HG03442 (cell line): Measurements from ENCODE around the gene SNAI1.
"Not testable (repeated sequence)": the region's sequence is repeated elsewhere in the genome, so short reads cannot be mapped to it uniquely, and the experiment has no call there.

ENCODE experiments used
- ATAC-seq: cut with Tn5 transposase; IDR thresholded peaks from one replicate; pipeline ENCODE4 v1.9.1; 2021; ENCODE audit warnings: mild to moderate bottlenecking, moderate library complexity; ENCODE audit not compliant: unreplicated experiment

The SNAI1 gene

GRCh38 chr20:49961413-49961812 is 21.4 kb upstream of the SNAI1 start:
- ATAC-seq = no peak

- no peak for ATAC-seq
Measured at GRCh38 chr20:49964964-49965780, 17.6 kb upstream of the SNAI1 start.

- no peak for ATAC-seq
Measured at GRCh38 chr20:49965781-49966305, 16.9 kb upstream of the SNAI1 start.

GRCh38 chr20:49966861-49967260 is 15.9 kb upstream of the SNAI1 start:
- ATAC-seq = no peak

GRCh38 chr20:49969234-49969633 is 13.5 kb upstream of the SNAI1 start:
- ATAC-seq = no peak

- ATAC-seq = no peak
Measured at GRCh38 chr20:49969946-49970345, 12.8 kb upstream of the SNAI1 start.

GRCh38 chr20:49970498-49970897 is 12.3 kb upstream of the SNAI1 start:
- ATAC-seq = no peak

GRCh38 chr20:49973981-49974380 is 8.8 kb upstream of the SNAI1 start:
- ATAC-seq = no peak

GRCh38 chr20:49976542-49976941 is 6.2 kb upstream of the SNAI1 start:
- no peak for ATAC-seq

GRCh38 chr20:49977740-49978139 is 5.0 kb upstream of the SNAI1 start:
- ATAC-seq = not testable (repeated sequence)

- no peak for ATAC-seq
Measured at GRCh38 chr20:49978685-49979029, 4.1 kb upstream of the SNAI1 start.

- ATAC-seq = no peak
Measured at GRCh38 chr20:49979030-49979832, 3.5 kb upstream of the SNAI1 start.

GRCh38 chr20:49980140-49981008 is 2.4 kb upstream of the SNAI1 start:
- no peak for ATAC-seq

GRCh38 chr20:49981218-49982071 is 1.3 kb upstream of the SNAI1 start:
- ATAC-seq = no peak

GRCh38 chr20:49982072-49982345 is 771 bp upstream of the SNAI1 start:
- ATAC-seq = no peak

- ATAC-seq = no peak
Measured at GRCh38 chr20:49983123-49983847, 505 bp downstream of the SNAI1 start.

GRCh38 chr20:49983848-49984408 is 1.1 kb downstream of the SNAI1 start:
- no peak for ATAC-seq

- ATAC-seq = no peak
Measured at GRCh38 chr20:49984426-49985153, 1.8 kb downstream of the SNAI1 start.

GRCh38 chr20:49985157-49985556 is 2.4 kb downstream of the SNAI1 start:
- no peak for ATAC-seq
